Middle frontal gyrus (tissue), 1 donor: ENCODE results near the gene EDEM3.
A peak's percentile ranks its signal among the peaks of the same experiment; 100 is the strongest.
"Not testable (repeated sequence)": the region's sequence is repeated elsewhere in the genome, so short reads cannot be mapped to it uniquely, and the experiment has no call there.

ENCODE experiments used
- DNase-seq: peaks from one replicate; pipeline ENCODE4 v3.0.0-alpha.2; 2015; ENCODE audit warnings: low spot score; ENCODE audit errors: extremely low spot score

Gene EDEM3

DNA sequence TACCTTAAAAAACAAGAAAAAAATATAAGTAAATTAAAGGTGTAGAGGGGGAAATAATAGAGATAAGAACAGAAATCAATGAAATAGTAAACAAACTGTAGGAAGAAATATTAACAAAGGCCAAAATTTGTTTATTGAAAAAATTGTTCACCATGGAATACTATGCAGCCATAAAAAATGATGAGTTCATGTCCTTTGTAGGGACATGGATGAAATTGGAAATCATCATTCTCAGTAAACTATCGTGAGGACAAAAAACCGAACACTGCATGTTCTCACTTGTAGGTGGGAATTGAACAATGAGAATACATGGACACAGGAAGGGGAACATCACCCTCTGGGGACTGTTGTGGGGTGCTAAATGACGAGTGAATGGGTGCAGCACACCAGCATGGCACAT lies 75.2 kb downstream of the EDEM3 start:
- not testable (repeated sequence) for DNase-seq

- DNase-seq, result no peak
Measured at GRCh38 chr1:184677344-184677743, 77.3 kb downstream of the EDEM3 start.

- no peak for DNase-seq
Measured at GRCh38 chr1:184673305-184673704, 81.4 kb downstream of the EDEM3 start.

- no peak for DNase-seq
Measured at GRCh38 chr1:184672013-184672726, 82.5 kb downstream of the EDEM3 start.

DNA sequence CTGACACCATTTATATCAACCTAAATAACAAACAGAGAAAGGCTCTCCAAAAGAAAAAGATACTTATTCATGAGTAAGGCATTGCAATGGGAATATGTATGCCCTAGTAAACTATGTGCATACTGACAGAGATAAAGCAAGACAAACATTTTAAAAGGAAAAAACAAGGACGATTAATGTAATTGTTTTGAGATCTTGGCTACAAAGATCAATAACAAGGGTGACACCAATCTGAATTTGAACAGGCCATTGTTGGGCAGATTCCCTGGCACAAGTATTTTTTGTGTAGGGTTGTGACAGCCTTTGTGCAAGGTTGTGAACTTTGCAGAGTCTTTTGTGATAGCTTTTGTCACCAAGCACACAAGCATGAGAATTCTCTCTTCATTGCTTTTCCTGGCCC lies 85.3 kb downstream of the EDEM3 start:
- no peak for DNase-seq

DNA sequence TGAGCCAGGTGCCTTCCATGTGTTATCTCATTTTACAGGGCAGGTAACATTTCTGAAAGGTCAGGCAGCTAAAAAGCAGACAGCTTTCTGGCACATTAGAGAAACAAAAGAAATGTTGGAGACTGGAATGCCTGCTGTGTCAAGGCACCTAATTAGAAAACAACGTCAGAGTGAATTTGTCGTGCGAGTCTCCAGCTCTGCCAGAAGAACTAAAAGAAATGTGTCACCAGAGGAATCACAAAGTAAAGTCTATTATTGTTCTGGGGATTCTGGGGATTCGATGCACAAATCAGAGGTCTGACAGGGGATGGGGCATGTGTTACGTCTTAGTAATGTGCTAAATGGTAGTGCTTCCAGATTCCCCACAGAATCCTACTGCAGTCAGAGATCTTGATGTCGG lies 89.3 kb downstream of the EDEM3 start:
- no peak for DNase-seq

DNA sequence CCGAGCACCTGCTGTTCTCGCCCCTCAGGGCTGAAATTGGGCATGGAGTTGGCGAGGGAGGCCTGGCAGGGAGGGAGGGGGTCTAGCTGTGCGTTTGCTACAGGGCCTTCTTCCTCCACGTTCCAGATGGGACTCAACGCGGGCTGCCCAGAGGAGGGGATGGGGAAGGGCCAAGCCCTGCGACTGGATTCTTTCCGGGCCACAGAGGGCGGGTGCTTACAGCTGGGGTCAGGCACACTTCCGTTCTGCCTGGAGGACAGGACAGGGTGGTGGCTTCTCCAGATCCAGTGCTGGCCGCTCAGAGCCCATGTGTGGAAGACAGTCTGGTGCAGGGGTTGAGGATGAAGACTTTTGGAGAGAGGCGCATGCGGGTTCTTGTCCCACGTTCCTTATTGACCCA lies 90.0 kb downstream of the EDEM3 start:
- DNase-seq, result no peak

- peak; percentile 78 for DNase-seq
Measured at GRCh38 chr1:184664042-184664660, 90.5 kb downstream of the EDEM3 start.

DNA sequence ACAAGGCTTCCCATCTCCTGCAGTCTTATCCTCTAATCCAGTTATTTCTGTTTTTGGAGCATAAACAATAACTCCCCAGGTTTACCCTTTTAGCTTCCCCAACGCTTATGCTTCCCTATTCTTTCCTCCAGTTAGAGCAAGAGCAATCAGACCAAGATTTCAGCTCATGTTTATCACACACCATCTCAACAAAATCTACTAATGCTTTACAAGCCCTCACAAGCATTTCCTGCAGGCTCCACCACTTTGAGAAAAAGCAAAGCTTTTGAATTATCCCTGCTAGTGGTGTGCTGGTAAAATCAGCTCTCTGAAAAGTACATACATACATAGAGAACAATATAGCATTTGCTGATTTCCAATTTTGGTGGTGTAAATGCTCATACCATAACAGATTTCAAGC lies 92.9 kb downstream of the EDEM3 start:
- no peak for DNase-seq

GRCh38 chr1:184660462-184661191 lies 94.0 kb downstream of the EDEM3 start:
- no peak for DNase-seq

GRCh38 chr1:184658055-184658454 lies 96.6 kb downstream of the EDEM3 start:
- DNase-seq, result no peak

GRCh38 chr1:184656221-184656620 lies 98.4 kb downstream of the EDEM3 start:
- no peak for DNase-seq

DNA sequence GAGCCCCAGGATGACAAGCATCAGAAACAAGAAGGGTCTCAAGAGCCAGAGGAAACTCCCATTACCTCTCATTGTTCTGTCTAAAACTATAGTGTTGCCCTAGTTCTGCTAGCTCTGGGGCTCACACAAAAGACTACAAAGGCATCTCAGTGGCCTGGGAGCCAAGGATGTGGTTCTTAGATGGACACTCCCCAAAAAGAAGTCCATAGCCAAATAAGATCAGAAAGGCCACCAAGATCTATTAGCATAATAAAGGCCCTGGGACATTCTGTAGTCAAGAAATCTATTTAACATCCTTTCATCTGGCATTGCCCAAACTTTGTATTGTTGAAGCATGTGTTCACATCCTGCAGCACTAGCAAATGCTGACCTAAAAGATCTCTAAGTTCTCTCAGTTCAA lies 99.5 kb downstream of the EDEM3 start:
- DNase-seq, result no peak

GRCh38 chr1:184650177-184650866 lies 104.3 kb downstream of the EDEM3 start:
- DNase-seq, result no peak

- DNase-seq, result no peak
Measured at GRCh38 chr1:184649451-184649888, 105.2 kb downstream of the EDEM3 start.

DNA sequence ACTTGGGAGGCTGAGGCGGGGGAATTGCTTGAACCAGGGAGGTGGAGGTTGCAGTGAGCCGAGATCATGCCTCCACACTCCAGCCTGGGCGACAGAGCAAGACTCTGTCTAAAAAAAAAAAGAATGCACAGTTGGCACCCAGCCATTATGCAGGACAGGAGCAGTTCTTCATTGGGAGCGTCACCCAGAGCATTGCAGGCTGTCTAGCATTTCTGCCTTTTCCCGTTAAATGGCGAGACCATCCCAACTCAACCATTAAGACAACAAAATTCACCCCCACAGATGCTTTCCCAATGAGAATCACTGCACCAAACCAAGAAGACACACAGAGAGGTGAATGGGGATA lies 105.8 kb downstream of the EDEM3 start:
- no peak for DNase-seq

DNA sequence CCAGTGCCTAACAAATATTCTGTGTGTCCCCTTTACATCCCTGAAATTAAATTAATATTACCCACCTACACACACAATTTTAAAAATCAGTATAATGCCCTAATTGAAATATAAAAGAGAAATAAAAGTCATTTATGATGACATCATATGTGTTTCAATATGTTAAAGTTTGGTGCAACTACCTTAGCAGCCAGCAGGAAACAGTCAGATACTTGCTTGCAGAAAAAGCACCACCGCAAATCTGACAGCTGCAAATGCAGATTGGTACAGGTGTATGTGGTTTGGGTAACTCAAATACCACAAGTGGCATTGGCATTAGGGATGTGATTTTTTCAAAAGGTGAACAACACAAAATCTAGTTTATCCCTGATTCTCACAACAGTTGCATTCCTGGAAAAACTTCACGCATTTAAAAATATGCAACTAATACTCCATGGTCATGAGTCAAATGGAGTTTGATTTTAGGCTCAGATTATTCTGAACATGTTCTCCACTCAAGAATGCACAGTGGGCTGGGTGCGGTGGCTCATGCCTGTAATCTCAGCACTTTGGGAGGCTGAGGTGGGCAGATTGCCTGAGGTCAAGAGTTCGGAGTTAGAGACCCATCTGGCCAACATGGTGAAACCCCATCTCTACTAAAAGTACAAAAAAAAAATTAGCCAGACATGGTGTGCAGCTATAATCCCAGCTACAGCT lies 106.3 kb downstream of the EDEM3 start:
- no peak for DNase-seq

- DNase-seq, result no peak
Measured at GRCh38 chr1:184647471-184647870, 107.2 kb downstream of the EDEM3 start.

- DNase-seq, result no peak
Measured at GRCh38 chr1:184646824-184647223, 107.8 kb downstream of the EDEM3 start.

DNA sequence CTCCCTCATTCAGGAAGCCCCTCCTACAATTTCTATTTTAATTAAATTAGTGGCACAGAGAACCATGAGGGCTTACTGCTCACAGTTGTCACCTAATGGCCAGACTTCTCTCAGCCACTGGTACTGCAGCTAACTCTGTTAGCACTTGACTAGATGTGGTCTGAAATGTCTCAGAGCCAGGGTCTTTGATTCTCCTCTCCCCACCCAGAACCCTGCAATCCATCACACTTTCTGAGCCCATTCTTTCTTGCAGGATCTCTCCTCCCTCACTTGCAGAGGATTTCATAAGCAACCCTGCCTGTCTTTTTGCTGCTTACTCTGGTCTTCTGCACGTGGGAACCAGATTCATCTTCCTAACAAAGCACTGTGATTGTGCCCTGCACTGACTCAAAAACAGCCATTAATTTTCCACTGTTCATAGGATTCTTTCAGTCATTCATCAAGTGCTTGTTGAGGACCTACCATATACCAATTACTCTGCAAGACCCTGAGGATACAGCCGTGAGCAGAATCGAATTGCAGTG lies 108.4 kb downstream of the EDEM3 start:
- no peak for DNase-seq

- DNase-seq, result no peak
Measured at GRCh38 chr1:184644771-184645170, 109.9 kb downstream of the EDEM3 start.
